Sigmoid colon (tissue), 4 donors: ENCODE data around the gene IDI1.

ENCODE experiments used
- CTCF ChIP-seq, 4 experiments: fragments of 450-650 bp in 3 of 4; fragments of 200-600 bp in 1 of 4; IDR thresholded peaks; one replicate each; pipeline ENCODE4 v1.5.1; 2016 to 2019; ENCODE audit warnings: antibody characterized with exemption in 4 of 4, mild to moderate bottlenecking in 3 of 4, moderate library complexity in 2 of 4
- POLR2AphosphoS5 ChIP-seq, 4 donors: sonication (generic); formaldehyde crosslinking; IDR thresholded peaks; one replicate each; pipeline ENCODE4 v1.6.1; 2017; ENCODE audit warnings: antibody characterized with exemption in 4 of 4

GRCh38 chr10:1085258-1085657 lies 36.3 kb upstream of the IDI1 start:
- TF ChIP-seq CTCF (IDR thresholded peaks at IDR 0.05) = no peak
- TF ChIP-seq POLR2AphosphoS5 (IDR thresholded peaks at IDR 0.05) = no peak
